SK-N-SH (cell line): ENCODE results near the gene DSG4.

ENCODE experiments used
- CTCF ChIP-seq: fragments of 200-600 bp; sonication (generic); IDR thresholded peaks from 2 replicates; pipeline ENCODE4 v1.6.1; 2017; ENCODE audit warnings: antibody characterized with exemption, mild to moderate bottlenecking, moderate library complexity
- ELF1 ChIP-seq: IDR thresholded peaks from 2 replicates; pipeline ENCODE4 v1.4.0; 2012
- EP300 ChIP-seq, 2 experiments: IDR thresholded peaks; 2 replicates each; pipeline versions ENCODE4 v1.4.0 to v1.6.1; 2012; ENCODE audit warnings: borderline replicate concordance in 1 of 2, low read depth in 1 of 2, low read length in 1 of 2
- EZH2phosphoT487 ChIP-seq: fragments of 200-600 bp; sonication (generic); IDR thresholded peaks from 2 replicates; pipeline ENCODE4 v1.6.1; 2017; ENCODE audit warnings: low read depth, mixed run types, mild to moderate bottlenecking, antibody characterized with exemption, moderate library complexity, borderline replicate concordance
- GABPA ChIP-seq: IDR thresholded peaks from 2 replicates; pipeline ENCODE4 v1.4.0; 2012; ENCODE audit warnings: low read depth, mild to moderate bottlenecking
- JUND ChIP-seq: IDR thresholded peaks from 2 replicates; pipeline ENCODE4 v1.4.0; 2012
- MXI1 ChIP-seq: IDR thresholded peaks from 2 replicates; pipeline ENCODE4 v1.6.1; 2012; ENCODE audit warnings: mild to moderate bottlenecking, low read depth, low read length, improper control_type of control experiment
- NRF1 ChIP-seq: IDR thresholded peaks from 2 replicates; pipeline ENCODE4 v1.6.1; 2012; ENCODE audit warnings: low read depth, mild to moderate bottlenecking, low read length
- RFX5 ChIP-seq: IDR thresholded peaks from 2 replicates; pipeline ENCODE4 v1.6.1; 2012; ENCODE audit warnings: mild to moderate bottlenecking, improper control_type of control experiment, low read length
- TAF1 ChIP-seq: IDR thresholded peaks from 2 replicates; pipeline ENCODE4 v1.6.1; 2012; ENCODE audit warnings: low read depth, mild to moderate bottlenecking, low read length, moderate library complexity, borderline replicate concordance
- TF ChIP-seq, protein P1 (sequence below): fragments of 150-350 bp; IDR thresholded peaks from 2 replicates; pipeline ENCODE4 v1.6.1; 2017; ENCODE audit warnings: antibody characterized with exemption, low read length, low read depth, borderline replicate concordance
- TF ChIP-seq, protein P2 (sequence below): IDR thresholded peaks from 2 replicates; pipeline ENCODE4; 2012

- TF ChIP-seq RFX5 (no peak), EP300 (IDR thresholded peaks at IDR 0.05; ENCODE audit: borderline replicate concordance in 1 of 2, low read depth in 1 of 2, low read length in 1 of 2) (no peak), CTCF (no peak), JUND (no peak), GABPA (no peak), ELF1 (no peak), NRF1 (no peak), EZH2phosphoT487 (no peak), TAF1 (no peak), MXI1 (no peak)
- TF ChIP-seq, protein P1, sequence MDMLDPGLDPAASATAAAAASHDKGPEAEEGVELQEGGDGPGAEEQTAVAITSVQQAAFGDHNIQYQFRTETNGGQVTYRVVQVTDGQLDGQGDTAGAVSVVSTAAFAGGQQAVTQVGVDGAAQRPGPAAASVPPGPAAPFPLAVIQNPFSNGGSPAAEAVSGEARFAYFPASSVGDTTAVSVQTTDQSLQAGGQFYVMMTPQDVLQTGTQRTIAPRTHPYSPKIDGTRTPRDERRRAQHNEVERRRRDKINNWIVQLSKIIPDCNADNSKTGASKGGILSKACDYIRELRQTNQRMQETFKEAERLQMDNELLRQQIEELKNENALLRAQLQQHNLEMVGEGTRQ: no peak
- TF ChIP-seq, protein P2, sequence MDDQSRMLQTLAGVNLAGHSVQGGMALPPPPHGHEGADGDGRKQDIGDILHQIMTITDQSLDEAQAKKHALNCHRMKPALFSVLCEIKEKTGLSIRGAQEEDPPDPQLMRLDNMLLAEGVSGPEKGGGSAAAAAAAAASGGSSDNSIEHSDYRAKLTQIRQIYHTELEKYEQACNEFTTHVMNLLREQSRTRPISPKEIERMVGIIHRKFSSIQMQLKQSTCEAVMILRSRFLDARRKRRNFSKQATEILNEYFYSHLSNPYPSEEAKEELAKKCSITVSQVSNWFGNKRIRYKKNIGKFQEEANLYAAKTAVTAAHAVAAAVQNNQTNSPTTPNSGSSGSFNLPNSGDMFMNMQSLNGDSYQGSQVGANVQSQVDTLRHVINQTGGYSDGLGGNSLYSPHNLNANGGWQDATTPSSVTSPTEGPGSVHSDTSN: no peak
Observed at GRCh38 chr18:31432316-31432715, 55.7 kb downstream of the DSG4 start.
